ENCODE measurements around the gene SNRK.

SNRK gene

GRCh38 chr3:43371494-43371893 is 85.2 kb downstream of the SNRK start:
- DNase-seq (ENCODE audit: low read depth, low spot score), result no peak

- DNase-seq (ENCODE audit: low read depth, low spot score), result no peak
Observed at GRCh38 chr3:43372007-43372740, 85.8 kb downstream of the SNRK start.

GRCh38 chr3:43372809-43373559 is 86.6 kb downstream of the SNRK start:
- no peak for DNase-seq (ENCODE audit: low read depth, low spot score)

- no peak for DNase-seq (ENCODE audit: low read depth, low spot score)
Observed at GRCh38 chr3:43373560-43373928, 87.2 kb downstream of the SNRK start.

GRCh38 chr3:43378066-43378935 is 92.0 kb downstream of the SNRK start:
- DNase-seq (ENCODE audit: low read depth, low spot score), result no peak

GRCh38 chr3:43379343-43379742 is 93.0 kb downstream of the SNRK start:
- peak; percentile 78 for DNase-seq (ENCODE audit: low read depth, low spot score)

GRCh38 chr3:43388175-43388574 is 101.8 kb downstream of the SNRK start:
- no peak for DNase-seq (ENCODE audit: low read depth, low spot score)

GRCh38 chr3:43388915-43389314 is 102.6 kb downstream of the SNRK start:
- DNase-seq (ENCODE audit: low read depth, low spot score), result no peak

GRCh38 chr3:43389388-43390254 is 103.3 kb downstream of the SNRK start:
- no peak for DNase-seq (ENCODE audit: low read depth, low spot score)

GRCh38 chr3:43390255-43390588 is 103.9 kb downstream of the SNRK start:
- DNase-seq (ENCODE audit: low read depth, low spot score), result no peak

- DNase-seq (ENCODE audit: low read depth, low spot score), result no peak
Observed at GRCh38 chr3:43391621-43392020, 105.3 kb downstream of the SNRK start.

GRCh38 chr3:43394041-43394554 is 107.8 kb downstream of the SNRK start:
- DNase-seq (ENCODE audit: low read depth, low spot score), result no peak

- no peak for DNase-seq (ENCODE audit: low read depth, low spot score)
Observed at GRCh38 chr3:43399034-43399433, 112.7 kb downstream of the SNRK start.

GRCh38 chr3:43400167-43400566 is 113.8 kb downstream of the SNRK start:
- no peak for DNase-seq (ENCODE audit: low read depth, low spot score)
